Gastroesophageal sphincter (tissue), 3 donors: ENCODE data around the gene SNX5.

Experiments
- CTCF ChIP-seq, 4 experiments: fragments of 200-600 bp in 2 of 4; fragments of 450-650 bp in 2 of 4; sonication (generic) in 1 of 4; IDR thresholded peaks; one replicate each; pipeline ENCODE4 v1.5.1; 2017 to 2019; ENCODE audit warnings: antibody characterized with exemption in 4 of 4, mild to moderate bottlenecking in 2 of 4, moderate library complexity in 2 of 4
- EP300 ChIP-seq: sonication (generic); formaldehyde crosslinking; IDR thresholded peaks from one replicate; pipeline ENCODE4 v1.6.1; 2017; ENCODE audit warnings: antibody characterized with exemption, mild to moderate bottlenecking
- POLR2A ChIP-seq, 2 donors: fragments of 450-650 bp; IDR thresholded peaks; one replicate each; pipeline ENCODE4 v1.6.1; 2017; ENCODE audit warnings: antibody characterized with exemption in 2 of 2, mild to moderate bottlenecking in 2 of 2, moderate library complexity in 1 of 2

GRCh38 chr20:17909869-17910321 lies 58.7 kb downstream of the SNX5 start:
- no peak for TF ChIP-seq EP300
- no peak for TF ChIP-seq CTCF (IDR thresholded peaks at IDR 0.05)
- TF ChIP-seq POLR2A (IDR thresholded peaks at IDR 0.05) = no peak
